NCI-H524 (cell line): ENCODE results near the gene RHEB.
A peak's percentile ranks its signal among the peaks of the same experiment; 100 is the strongest.
"Not testable (repeated sequence)": the region's sequence is repeated elsewhere in the genome, so short reads cannot be mapped to it uniquely, and the experiment has no call there.

ENCODE experiments used
- DNase-seq, 2 experiments: peaks; one replicate each; lab custom pipeline; 2025; lab: John Stamatoyannopoulos, UW

RHEB gene

GRCh38 chr7:151519765-151520418 is at the start of gene RHEB:
Gene RHEB (minus strand): TSS chr7:151519895. CDS start chr7:151519511, 384 bp downstream.
- peak; percentile 94 to 98 for DNase-seq

- peak in 1 of 2 experiments; percentile 51 for DNase-seq
Observed at GRCh38 chr7:151566897-151567320, 47.2 kb upstream of the RHEB start.

GRCh38 chr7:151565541-151565940 is 45.8 kb upstream of the RHEB start:
- no peak for DNase-seq

- DNase-seq: no peak
Observed at GRCh38 chr7:151560243-151560642, 40.5 kb upstream of the RHEB start.

GRCh38 chr7:151559557-151560183 is 40.0 kb upstream of the RHEB start:
- DNase-seq: no peak

- no peak for DNase-seq
Observed at GRCh38 chr7:151558575-151558974, 38.9 kb upstream of the RHEB start.

- no peak for DNase-seq
Observed at GRCh38 chr7:151556592-151556991, 36.9 kb upstream of the RHEB start.

GRCh38 chr7:151553356-151553755 is 33.7 kb upstream of the RHEB start:
- no peak for DNase-seq

- DNase-seq: peak in 1 of 2 experiments; percentile 16
Observed at GRCh38 chr7:151552352-151553028, 32.8 kb upstream of the RHEB start.

GRCh38 chr7:151551820-151552219 is 32.1 kb upstream of the RHEB start:
- DNase-seq: no peak

- peak in 1 of 2 experiments; percentile 19 for DNase-seq
Observed at GRCh38 chr7:151550656-151551286, 31.1 kb upstream of the RHEB start.

GRCh38 chr7:151549644-151550043 is 29.9 kb upstream of the RHEB start:
- DNase-seq: no peak

- no peak for DNase-seq
Observed at GRCh38 chr7:151549083-151549482, 29.4 kb upstream of the RHEB start.

- DNase-seq: no peak
Observed at GRCh38 chr7:151544183-151544582, 24.5 kb upstream of the RHEB start.

- no peak for DNase-seq
Observed at GRCh38 chr7:151542606-151543130, 23.0 kb upstream of the RHEB start.

GRCh38 chr7:151541709-151542499 is 22.2 kb upstream of the RHEB start:
- DNase-seq: no peak

GRCh38 chr7:151540146-151540545 is 20.5 kb upstream of the RHEB start:
- no peak for DNase-seq

- peak; percentile 30 to 69 for DNase-seq
Observed at GRCh38 chr7:151539088-151539671, 19.5 kb upstream of the RHEB start.

GRCh38 chr7:151537818-151538561 is 18.3 kb upstream of the RHEB start:
- DNase-seq: peak in 1 of 2 experiments; percentile 23

GRCh38 chr7:151536178-151536577 is 16.5 kb upstream of the RHEB start:
- DNase-seq: not testable (repeated sequence)
